A673 (cell line): ENCODE data around the gene SLC12A7. TPM values are rescaled to one million over a fixed set of nuclear protein-coding genes. Genes with fewer than 3 reads are reported as not detected.

Experiments
- BruUV-seq: library from RNA; stranded (reverse); fragments of 400-500 nt; replicated peaks from 2 replicates; lab custom pipeline; 2021; lab: Mats Ljungman, UMichigan
- CTCF ChIA-PET: fragments of 300-600 bp; sonication (Branson Sonifier 250); formaldehyde crosslinking; loops from one replicate; lab custom pipeline; 2022; ENCODE audit warnings: antibody characterized with exemption; lab: Charles Lee
- POLR2A ChIA-PET: fragments of 300-600 bp; sonication (Branson Sonifier 250); formaldehyde crosslinking; loops from one replicate; lab custom pipeline; 2022; ENCODE audit warnings: antibody characterized with exemption; ENCODE audit not compliant: low non-redundant PET; lab: Charles Lee
- DNase-seq: peaks from one replicate; pipeline ENCODE4 v3.0.0-alpha.2; 2015; ENCODE audit warnings: low spot score
- H3K27ac ChIP-seq: fragments of 200-600 bp; sonication (generic); 2 replicates; pipeline ENCODE4 v1.5.1; 2016; ENCODE audit warnings: mixed run types, low read depth, mild to moderate bottlenecking, mixed read lengths, antibody characterized with exemption, low read length; ENCODE audit not compliant: poor library complexity, severe bottlenecking
- H3K27me3 ChIP-seq: fragments of 200-600 bp; sonication (generic); replicated peaks from 2 replicates; pipeline ENCODE4 v1.6.1; 2017; ENCODE audit warnings: mixed run types, low read depth, mild to moderate bottlenecking, mixed read lengths, antibody characterized with exemption, low read length; ENCODE audit not compliant: insufficient read depth, poor library complexity
- H3K36me3 ChIP-seq: fragments of 200-600 bp; sonication (generic); 2 replicates; pipeline ENCODE4 v1.6.1; 2016; ENCODE audit warnings: mixed run types, mild to moderate bottlenecking, mixed read lengths, antibody characterized with exemption, low read length; ENCODE audit not compliant: insufficient read depth, poor library complexity, severe bottlenecking
- H3K4me1 ChIP-seq: fragments of 200-600 bp; sonication (generic); 2 replicates; pipeline ENCODE4 v1.6.1; 2017; ENCODE audit warnings: mixed run types, mild to moderate bottlenecking, mixed read lengths, antibody characterized with exemption, low read length; ENCODE audit not compliant: insufficient read depth, poor library complexity, severe bottlenecking
- H3K4me3 ChIP-seq: fragments of 200-600 bp; sonication (generic); 2 replicates; pipeline ENCODE4 v1.5.1; 2016; ENCODE audit warnings: low read depth, mixed run types, mild to moderate bottlenecking, mixed read lengths, low read length; ENCODE audit not compliant: poor library complexity, severe bottlenecking
- H3K9me3 ChIP-seq: fragments of 200-600 bp; sonication (generic); 2 replicates; pipeline ENCODE4 v1.6.1; 2016; ENCODE audit warnings: mixed run types, low read depth, mild to moderate bottlenecking, mixed read lengths, antibody characterized with exemption, low read length; ENCODE audit not compliant: poor library complexity, severe bottlenecking
- CTCF ChIP-seq: fragments of 300-800, 200-600 bp; sonication (generic); conservative IDR thresholded peaks from 2 replicates; pipeline ENCODE4 v1.5.1; 2017; ENCODE audit warnings: low read depth, mild to moderate bottlenecking, antibody characterized with exemption, low read length, moderate library complexity, mixed read lengths
- EZH2 ChIP-seq: fragments of 200-600 bp; sonication (generic); IDR thresholded peaks from 2 replicates; pipeline ENCODE4 v1.6.1; 2017; ENCODE audit warnings: borderline replicate concordance, low read depth, mild to moderate bottlenecking, mixed read lengths, antibody characterized with exemption, low read length; ENCODE audit not compliant: poor library complexity, severe bottlenecking
- intact Hi-C: fragments of 100-400 bp; cut with micrococcal nuclease; formaldehyde crosslinking; loops from one replicate; pipeline ENCODE4 v1.10.0; 2022; ENCODE audit not compliant: unreplicated experiment
- total RNA-seq: library from RNA; stranded (reverse); gene quantifications from 2 replicates; pipeline ENCODE4 v1.2.3, GENCODE V29; 2021

The SLC12A7 gene
- total RNA-seq, 1 experiment from 2014 or later: 45.2 TPM

- Histone ChIP-seq H3K9me3 (no peaks in the 10 kb centered on the region), H3K4me1 (peaks cover 29% of the 10 kb centered on the region), H3K27me3 (no peaks in the 10 kb centered on the region), H3K36me3 (no peaks in the 10 kb centered on the region), H3K27ac (no peak overlapping the region), H3K4me3 (no peak overlapping the region)
- DNase-seq: no peak
- POLR2A ChIA-PET: no interaction called here
- CTCF ChIA-PET: no interaction called here
- TF ChIP-seq CTCF: no peak
- no peak for TF ChIP-seq EZH2
- no TSS peak for BruUV-seq
- intact Hi-C loops: no loop called here
Observed at GRCh38 chr5:1113805-1114586, 2.1 kb upstream of the SLC12A7 start.

GRCh38 chr5:1113332-1113690 lies 1.4 kb upstream of the SLC12A7 start:
- ChIA-PET CTCF (no interaction called here), POLR2A (no interaction called here)
- H3K4me3 ChIP-seq: no peak overlapping the region
- intact Hi-C loops: no loop called here
- no peaks in the 10 kb centered on the region for H3K36me3 ChIP-seq
- BruUV-seq: no TSS peak
- H3K27ac ChIP-seq: no peak overlapping the region
- no peaks in the 10 kb centered on the region for H3K9me3 ChIP-seq
- peaks cover 23% of the 10 kb centered on the region for H3K4me1 ChIP-seq
- H3K27me3 ChIP-seq: no peaks in the 10 kb centered on the region
- no peak for DNase-seq
- TF ChIP-seq CTCF: no peak
- no peak for TF ChIP-seq EZH2

- Histone ChIP-seq H3K9me3 (no peaks in the 10 kb centered on the region), H3K4me3 (no peak overlapping the region), H3K4me1 (peaks cover 17% of the 10 kb centered on the region), H3K36me3 (no peaks in the 10 kb centered on the region), H3K27me3 (no peaks in the 10 kb centered on the region), H3K27ac (no peak overlapping the region)
- TF ChIP-seq EZH2 (no peak), CTCF (no peak)
- BruUV-seq: no TSS peak
- DNase-seq: no peak
- ChIA-PET POLR2A (no interaction called here), CTCF (no interaction called here)
- intact Hi-C loops: no loop called here
Observed at GRCh38 chr5:1112596-1113331, 901 bp upstream of the SLC12A7 start.
